HG03354 (cell line): ENCODE measurements around the gene OR2M2.

Experiments used
- ATAC-seq: cut with Tn5 transposase; IDR thresholded peaks from one replicate; pipeline ENCODE4 v1.9.1; 2021; ENCODE audit warnings: mild to moderate bottlenecking; ENCODE audit not compliant: unreplicated experiment, poor library complexity, severe bottlenecking

The OR2M2 gene, protein sequence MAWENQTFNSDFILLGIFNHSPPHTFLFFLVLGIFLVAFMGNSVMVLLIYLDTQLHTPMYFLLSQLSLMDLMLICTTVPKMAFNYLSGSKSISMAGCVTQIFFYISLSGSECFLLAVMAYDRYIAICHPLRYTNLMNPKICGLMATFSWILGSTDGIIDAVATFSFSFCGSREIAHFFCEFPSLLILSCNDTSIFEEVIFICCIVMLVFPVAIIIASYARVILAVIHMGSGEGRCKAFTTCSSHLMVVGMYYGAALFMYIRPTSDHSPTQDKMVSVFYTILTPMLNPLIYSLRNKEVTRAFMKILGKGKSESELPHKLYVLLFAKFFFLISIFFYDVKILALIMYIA

DNA sequence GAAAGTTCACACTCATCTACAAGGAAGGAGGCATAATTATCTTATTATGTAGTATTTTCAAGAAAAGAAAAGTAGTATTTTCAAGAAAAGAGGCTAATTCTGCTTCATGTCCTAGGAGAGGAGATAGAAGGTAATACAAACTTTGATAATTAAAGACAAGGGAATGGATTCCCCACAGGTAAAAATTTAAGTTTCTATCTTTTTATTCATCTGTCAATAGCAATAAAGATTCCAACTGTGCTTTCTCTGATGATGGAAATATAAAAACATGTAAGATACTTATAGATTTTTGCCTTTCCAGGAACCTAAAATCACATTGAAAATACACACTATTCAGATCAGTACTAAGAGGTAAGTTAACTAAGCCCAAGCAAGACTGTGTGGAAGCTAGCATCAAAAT, at the start of gene OR2M2:
Gene OR2M2 (plus strand): TSS at position 301 of the 400 bp plus-strand sequence. CDS start 5,165 bp downstream, outside the sequence.
- ATAC-seq = no peak

DNA sequence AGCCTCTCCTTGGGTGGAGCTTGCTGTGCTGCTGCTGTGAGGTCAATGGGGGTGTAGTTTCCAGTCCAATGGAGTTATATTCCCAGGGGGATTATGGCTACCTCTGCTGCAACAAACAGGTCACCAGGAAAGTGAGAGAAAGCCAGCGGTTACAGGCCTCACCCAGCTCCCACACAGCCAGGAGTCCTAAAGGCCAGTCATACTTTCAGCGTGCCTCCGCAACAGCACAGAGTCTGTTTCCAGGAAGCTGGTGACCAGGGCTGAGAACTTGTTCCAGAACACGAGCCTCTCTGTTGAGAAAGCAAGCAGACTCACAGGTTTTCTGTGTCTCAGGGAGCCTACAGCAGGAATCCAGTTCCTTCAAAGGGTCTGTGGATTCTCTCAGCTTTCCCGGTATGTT, 47.0 kb upstream of the OR2M2 start:
- no peak for ATAC-seq

DNA sequence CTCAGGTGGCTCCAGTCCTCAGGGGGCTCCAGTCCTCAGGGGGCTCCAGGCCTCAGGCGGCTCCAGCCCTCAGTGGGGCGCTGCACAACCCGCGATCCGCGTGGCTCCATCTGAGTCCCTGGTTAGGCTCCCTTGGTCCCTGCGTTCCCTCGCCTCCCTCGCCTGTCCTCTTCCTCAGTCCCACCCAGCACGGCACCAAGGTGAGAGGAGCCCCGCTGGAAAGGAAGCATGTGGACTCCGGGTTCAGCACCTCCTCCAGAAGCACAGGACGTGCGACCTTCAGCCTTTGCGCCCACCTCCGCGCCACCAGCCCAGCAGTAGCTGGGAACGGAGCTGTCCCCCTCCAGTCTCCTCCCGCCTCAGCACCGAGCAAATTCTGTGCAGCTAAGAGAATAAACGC, 37.8 kb upstream of the OR2M2 start:
- no peak for ATAC-seq

DNA sequence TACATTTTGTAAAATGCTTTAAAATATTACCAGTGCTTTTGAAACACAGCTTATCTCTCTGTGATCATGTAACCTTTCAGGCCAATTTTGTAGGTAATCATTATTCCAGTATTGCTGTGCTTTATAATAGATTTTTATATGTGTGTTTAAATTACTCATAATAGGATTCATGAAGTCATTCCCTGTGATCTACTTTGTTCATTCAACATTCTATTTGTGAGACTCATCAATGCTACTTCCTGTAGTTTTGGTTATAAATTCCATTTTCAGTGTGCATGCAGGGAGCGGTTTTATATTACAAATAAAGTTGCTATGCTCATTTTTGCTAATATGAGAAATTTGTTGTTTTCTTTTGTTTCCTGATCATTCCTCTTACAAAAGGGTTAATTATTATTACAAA, 33.8 kb upstream of the OR2M2 start:
- no peak for ATAC-seq

GRCh38 chr1:248143311-248143710, 31.3 kb upstream of the OR2M2 start:
- no peak for ATAC-seq

- ATAC-seq = no peak
Observed at GRCh38 chr1:248144513-248145198, 30.0 kb upstream of the OR2M2 start, which contains the start of gene OR2M5. TSS of gene OR2M5 (plus strand) at chr1:248145148. CDS start at chr1:248145148, 0 bp downstream.

- no peak for ATAC-seq
Observed at GRCh38 chr1:248152056-248152827, 22.4 kb upstream of the OR2M2 start.

DNA sequence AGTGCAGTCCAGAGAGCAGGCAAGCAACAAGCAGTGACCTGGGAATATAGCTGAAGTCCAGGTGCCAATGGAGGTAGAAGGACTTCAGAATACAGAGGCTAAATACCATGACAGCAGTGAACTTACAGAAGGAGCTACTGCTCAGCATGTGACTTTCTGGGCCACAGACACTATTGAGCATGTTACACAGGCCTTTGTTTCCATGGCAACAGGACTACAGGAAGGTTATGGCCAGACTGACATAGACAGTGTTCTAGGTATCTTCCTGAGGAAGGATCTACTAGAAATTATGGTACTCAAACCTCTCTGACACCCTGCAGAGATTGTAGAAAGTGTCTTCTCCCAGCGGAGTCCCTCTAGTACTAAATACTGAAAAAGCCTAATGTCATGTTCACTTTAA, 18.7 kb upstream of the OR2M2 start:
- ATAC-seq = peak; percentile 59

DNA sequence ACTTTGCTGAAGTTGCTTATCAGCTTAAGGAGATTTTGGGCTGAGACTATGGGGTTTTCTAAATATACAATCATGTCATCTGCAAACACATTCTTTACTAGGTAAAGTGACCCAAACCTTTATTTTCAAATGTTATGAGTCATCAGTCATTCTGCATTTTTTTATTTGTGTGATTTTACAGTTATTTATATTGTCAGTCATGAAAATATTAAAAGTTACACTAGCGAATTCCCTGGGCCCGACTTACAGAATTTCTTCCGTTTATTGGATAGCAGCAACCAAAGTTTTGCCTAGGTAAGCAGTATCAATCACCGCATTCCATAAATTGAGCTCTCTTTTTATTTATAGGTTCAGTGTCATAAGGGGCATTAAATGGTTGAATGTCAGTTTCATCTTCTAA, 15.9 kb upstream of the OR2M2 start:
- ATAC-seq = no peak

- no peak for ATAC-seq
Observed at GRCh38 chr1:248164031-248164430, 10.6 kb upstream of the OR2M2 start.

DNA sequence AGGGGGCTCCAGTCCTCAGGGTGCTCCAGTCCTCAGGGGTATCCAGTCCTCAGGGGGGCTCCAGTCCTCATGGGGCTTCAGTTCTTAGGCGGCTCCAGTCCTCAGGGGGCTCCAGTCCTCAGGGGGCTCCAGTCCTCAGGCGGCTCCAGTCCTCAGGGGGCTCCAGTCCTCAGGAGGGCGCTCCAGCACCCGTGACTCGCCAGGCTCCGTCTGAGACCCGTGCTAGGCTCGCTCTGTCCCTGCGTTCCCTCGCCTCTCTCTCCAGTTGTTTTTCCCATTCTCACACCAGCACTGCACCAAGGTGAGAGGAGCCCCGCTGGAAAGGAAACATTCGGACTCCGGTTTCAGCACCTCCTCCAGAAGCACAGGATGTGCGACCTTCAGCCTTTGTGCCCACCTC, 9.4 kb upstream of the OR2M2 start:
- ATAC-seq = no peak

GRCh38 chr1:248183996-248184395, 9.4 kb downstream of the OR2M2 start:
- ATAC-seq = no peak

GRCh38 chr1:248187363-248187762, 12.7 kb downstream of the OR2M2 start:
- no peak for ATAC-seq

- no peak for ATAC-seq
Observed at GRCh38 chr1:248189026-248189425, 14.4 kb downstream of the OR2M2 start.

GRCh38 chr1:248194117-248194516, 19.5 kb downstream of the OR2M2 start:
- no peak for ATAC-seq

- ATAC-seq = no peak
Observed at GRCh38 chr1:248196965-248197364, 22.3 kb downstream of the OR2M2 start, which contains the start of gene OR2M3. TSS of gene OR2M3 (plus strand) at chr1:248197265. CDS start at chr1:248203068, 5,803 bp downstream.

DNA sequence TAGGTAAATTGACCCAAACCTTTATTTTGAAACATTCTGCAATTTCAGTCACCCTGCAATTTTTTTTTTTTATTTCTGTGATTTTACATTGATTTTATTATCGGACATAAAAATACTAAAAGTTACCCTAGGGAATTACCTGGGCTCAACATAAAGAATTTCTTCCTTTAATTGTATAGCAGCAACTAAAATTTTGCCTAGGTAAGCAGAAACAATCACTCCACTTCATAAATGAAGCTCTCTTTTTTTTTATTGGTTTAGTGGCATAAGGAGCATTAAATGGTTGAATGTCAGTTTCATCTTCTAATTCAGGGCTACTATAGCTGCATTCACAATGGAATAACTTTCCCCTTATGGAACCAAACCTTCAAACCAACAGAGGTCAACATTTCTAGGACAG, 41.3 kb downstream of the OR2M2 start:
- ATAC-seq = no peak

DNA sequence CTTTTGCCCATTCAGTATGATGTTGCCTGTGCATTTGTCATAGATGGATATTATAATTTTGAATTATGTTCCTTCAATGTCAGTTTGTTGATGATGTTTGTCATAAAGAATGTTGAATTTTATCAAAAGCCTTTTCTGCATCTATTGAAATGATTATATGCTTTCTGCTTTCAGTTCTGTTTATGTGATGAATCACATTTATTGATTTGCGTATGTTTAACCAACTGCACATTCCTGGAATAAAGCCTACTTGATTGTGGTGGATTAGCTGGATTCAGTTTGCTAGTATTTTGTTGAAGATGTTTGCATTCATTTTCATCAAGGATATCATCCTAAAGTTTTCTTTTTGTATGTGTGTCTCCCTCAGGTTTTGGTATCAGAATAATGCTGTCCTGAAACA, 50.9 kb downstream of the OR2M2 start:
- ATAC-seq = no peak

- ATAC-seq = no peak
Observed at GRCh38 chr1:248229360-248229908, 54.8 kb downstream of the OR2M2 start.
